IPS-20b (cell line): ENCODE data around the gene HRK.

ENCODE experiments used
- H3K27ac ChIP-seq: one replicate; pipeline ENCODE4 v1.5.1; 2013; ENCODE audit warnings: low read length
- H3K27me3 ChIP-seq: 2 replicates; pipeline ENCODE4 v1.6.1; 2013; ENCODE audit warnings: mild to moderate bottlenecking, low read length, inconsistent platforms; ENCODE audit not compliant: insufficient read depth
- H3K36me3 ChIP-seq: 2 replicates; pipeline ENCODE4 v1.6.1; 2013; ENCODE audit warnings: low read depth, mild to moderate bottlenecking, inconsistent platforms, low read length, moderate library complexity; ENCODE audit not compliant: insufficient read depth
- H3K4me1 ChIP-seq: 2 replicates; pipeline ENCODE4 v1.6.1; 2013; ENCODE audit warnings: mild to moderate bottlenecking, control low read depth, inconsistent platforms, low read length, moderate library complexity; ENCODE audit not compliant: insufficient read depth
- H3K4me3 ChIP-seq: 2 replicates; pipeline ENCODE4 v1.5.1; 2013; ENCODE audit warnings: mild to moderate bottlenecking, low read length, inconsistent platforms
- H3K9ac ChIP-seq: 2 replicates; pipeline ENCODE4 v1.6.1; 2013; ENCODE audit warnings: low read depth, mild to moderate bottlenecking, inconsistent platforms, low read length, moderate library complexity
- H3K9me3 ChIP-seq: 2 replicates; pipeline ENCODE4 v1.6.1; 2013; ENCODE audit warnings: mild to moderate bottlenecking, low read depth, low read length, inconsistent platforms; ENCODE audit not compliant: insufficient read depth

Gene HRK

DNA sequence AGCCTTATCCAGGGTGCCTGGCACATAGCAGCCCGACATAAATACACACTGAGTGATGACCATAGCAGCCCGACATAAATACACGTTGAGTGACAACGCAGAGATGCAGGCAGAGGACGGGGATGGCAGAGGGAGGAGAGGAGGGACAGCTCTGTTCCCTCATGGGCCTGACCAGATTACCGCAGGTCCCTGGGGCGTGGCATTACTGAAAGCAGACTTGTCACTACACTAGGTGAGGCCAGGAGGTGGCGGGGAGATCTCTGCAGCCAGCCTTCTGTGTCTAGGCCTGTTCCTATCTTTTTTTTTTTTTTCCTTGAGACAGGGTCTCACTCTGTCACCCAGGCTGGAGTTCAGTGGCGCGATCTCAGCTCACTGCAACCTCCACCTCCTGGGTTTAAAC lies 69.0 kb downstream of the HRK start:
- H3K9ac ChIP-seq, result no peak overlapping the region
- H3K4me1 ChIP-seq, result no peaks in the 10 kb centered on the region
- no peaks in the 10 kb centered on the region for H3K27me3 ChIP-seq
- no peak overlapping the region for H3K27ac ChIP-seq
- H3K9me3 ChIP-seq, result no peaks in the 10 kb centered on the region
- no peak overlapping the region for H3K4me3 ChIP-seq
- H3K36me3 ChIP-seq, result no peaks in the 10 kb centered on the region

DNA sequence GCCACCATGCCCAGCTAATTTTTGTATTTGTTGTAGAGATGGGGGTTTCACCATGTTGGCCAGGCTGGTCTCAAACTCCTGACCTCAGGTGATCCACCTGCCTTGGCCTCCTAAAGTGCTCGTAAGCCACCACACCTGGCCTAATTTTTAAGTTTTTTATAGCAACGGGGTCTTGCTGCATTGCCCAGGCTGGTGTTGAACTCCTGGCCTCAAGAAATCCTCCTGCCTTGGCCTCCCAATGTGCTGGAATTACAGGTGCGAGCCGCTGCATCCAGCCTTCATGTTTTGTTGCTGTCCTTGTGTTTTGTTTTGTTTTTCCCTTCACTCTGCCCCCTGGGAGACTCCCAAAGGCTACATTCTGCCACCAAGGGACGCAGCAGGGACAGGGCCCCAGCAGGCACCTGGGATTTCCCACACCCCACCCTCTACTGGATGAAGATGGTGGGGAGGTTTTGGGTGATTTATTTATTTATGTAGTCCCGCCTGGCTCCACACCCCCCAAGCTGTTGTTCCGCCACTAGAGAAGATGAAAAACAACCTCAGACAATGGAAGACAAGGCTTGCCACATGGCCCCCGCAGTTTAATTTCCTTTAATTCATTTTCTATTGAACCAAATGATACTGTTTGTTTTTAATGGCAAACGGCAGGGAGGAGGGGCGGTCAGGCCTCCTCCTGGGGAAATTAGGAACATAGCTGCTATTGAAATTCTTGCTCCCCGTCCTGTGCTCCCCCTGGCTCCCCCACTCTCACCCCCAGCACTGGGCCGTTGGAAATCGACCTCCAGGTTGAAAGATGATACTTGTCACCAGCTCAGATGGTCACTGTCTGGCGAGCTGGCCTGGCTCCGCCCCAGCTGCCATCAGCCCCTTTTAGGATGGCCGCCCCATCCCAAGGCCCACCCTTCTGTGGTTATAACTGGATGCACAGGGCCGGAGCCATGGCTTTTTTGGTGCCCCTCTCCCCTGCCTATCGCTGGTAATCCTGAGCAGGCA lies 72.8 kb downstream of the HRK start:
- no peak overlapping the region for H3K4me3 ChIP-seq
- H3K27me3 ChIP-seq, result no peaks in the 10 kb centered on the region
- H3K9ac ChIP-seq, result no peak overlapping the region
- no peaks in the 10 kb centered on the region for H3K36me3 ChIP-seq
- no peaks in the 10 kb centered on the region for H3K9me3 ChIP-seq
- H3K4me1 ChIP-seq, result no peaks in the 10 kb centered on the region
- H3K27ac ChIP-seq, result no peak overlapping the region

DNA sequence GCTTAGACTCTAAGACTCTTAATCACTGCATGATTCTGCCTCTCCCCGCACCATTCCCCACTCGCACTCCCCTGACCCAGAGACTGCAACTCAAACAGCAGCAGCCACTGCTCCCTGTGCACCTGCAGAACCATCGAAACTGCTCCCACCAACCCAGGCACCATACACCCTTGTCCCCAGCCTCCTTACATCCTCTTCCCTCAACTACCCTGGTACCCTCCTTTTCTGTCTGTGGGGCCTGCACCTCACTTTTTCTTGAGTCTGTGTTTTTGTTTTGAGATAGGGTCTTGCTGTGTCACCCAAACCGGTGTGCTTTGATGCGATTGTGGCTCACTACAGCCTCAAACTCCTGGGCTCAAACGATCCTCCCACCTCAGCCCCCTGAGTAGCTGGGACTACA lies 73.7 kb downstream of the HRK start:
- Histone ChIP-seq H3K9me3 (no peaks in the 10 kb centered on the region), H3K36me3 (no peaks in the 10 kb centered on the region), H3K27me3 (no peaks in the 10 kb centered on the region), H3K27ac (no peak overlapping the region), H3K4me1 (no peaks in the 10 kb centered on the region), H3K4me3 (no peak overlapping the region), H3K9ac (no peak overlapping the region)

DNA sequence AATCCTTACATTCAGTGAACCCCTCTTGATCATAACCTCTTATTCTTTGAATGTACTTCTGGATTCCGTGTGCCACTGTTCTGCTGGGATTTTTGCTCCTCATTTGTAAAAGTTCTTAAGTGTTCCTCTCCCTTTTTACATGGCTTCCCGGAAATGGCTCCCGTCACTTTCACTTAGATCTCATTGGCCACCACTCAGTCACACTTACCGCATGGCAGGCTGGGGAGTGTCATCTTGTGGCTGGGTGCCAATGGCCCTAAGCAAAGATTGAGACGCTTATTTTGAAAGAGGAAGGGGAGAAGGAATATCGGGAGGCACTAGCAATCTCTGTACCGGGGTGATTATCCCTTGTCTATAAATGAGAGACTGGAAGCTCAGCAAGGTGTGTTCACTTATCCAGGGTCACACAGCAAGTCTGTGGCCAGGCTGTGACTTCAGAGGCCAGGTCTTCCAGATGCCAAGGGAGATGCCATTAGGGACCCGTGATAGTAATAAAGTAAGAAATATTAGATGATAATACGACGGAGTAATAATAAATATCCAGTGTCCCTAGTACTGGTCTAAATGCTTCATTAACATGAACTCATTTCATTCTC lies 74.3 kb downstream of the HRK start:
- Histone ChIP-seq H3K36me3 (no peaks in the 10 kb centered on the region), H3K9ac (no peak overlapping the region), H3K27me3 (no peaks in the 10 kb centered on the region), H3K9me3 (no peaks in the 10 kb centered on the region), H3K4me1 (no peaks in the 10 kb centered on the region), H3K4me3 (no peak overlapping the region), H3K27ac (no peak overlapping the region)
